ENCODE measurements around the gene MINDY4.

MINDY4 gene

GRCh38 chr7:30733691-30734090 is 37.5 kb upstream of the MINDY4 start:
- no peak for DNase-seq (ENCODE audit: low spot score)

GRCh38 chr7:30734497-30734896 is 36.7 kb upstream of the MINDY4 start:
- TF ChIP-seq CTCF (IDR thresholded peaks at IDR 0.05) = no peak
- H3K4me3 ChIP-seq = no peak overlapping the region
- no peak overlapping the region for H3K27ac ChIP-seq
- DNase-seq (ENCODE audit: low spot score) = no peak

More at GRCh38 chr7:30733691-30734090, 37.5 kb upstream of the MINDY4 start:
- Histone ChIP-seq H3K4me3 (no peak overlapping the region), H3K27ac (no peak overlapping the region)
- TF ChIP-seq CTCF (IDR thresholded peaks at IDR 0.05) = no peak

- TF ChIP-seq CTCF (IDR thresholded peaks at IDR 0.05) = no peak
- Histone ChIP-seq H3K27ac (no peak overlapping the region), H3K4me3 (no peak overlapping the region)
- DNase-seq (ENCODE audit: low spot score) = no peak
Observed at GRCh38 chr7:30735631-30736030, 35.6 kb upstream of the MINDY4 start.

GRCh38 chr7:30736291-30736690 is 34.9 kb upstream of the MINDY4 start:
- H3K4me3 ChIP-seq = no peak overlapping the region
- no peak overlapping the region for H3K27ac ChIP-seq
- no peak for TF ChIP-seq CTCF (IDR thresholded peaks at IDR 0.05)
- no peak for DNase-seq (ENCODE audit: low spot score)

GRCh38 chr7:30738026-30738915 is 32.9 kb upstream of the MINDY4 start:
- no peak for TF ChIP-seq CTCF (IDR thresholded peaks at IDR 0.05)
- Histone ChIP-seq H3K27ac (no peak overlapping the region), H3K4me3 (no peak overlapping the region)
- no peak for DNase-seq (ENCODE audit: low spot score)

- no peak for TF ChIP-seq CTCF (IDR thresholded peaks at IDR 0.05)
- Histone ChIP-seq H3K4me3 (no peak overlapping the region), H3K27ac (no peak overlapping the region)
- DNase-seq (ENCODE audit: low spot score) = no peak
Observed at GRCh38 chr7:30739691-30740090, 31.5 kb upstream of the MINDY4 start.

Measured in coronary artery (tissue), 2 donors.